ENCODE data around the gene CCHCR1.
A peak's percentile ranks its signal among the peaks of the same experiment; 100 is the strongest.

CCHCR1 gene

GRCh38 chr6:31178143-31179041 lies 20.8 kb upstream of the CCHCR1 start:
- TF ChIP-seq CTCF (IDR thresholded peaks at IDR 0.05; ENCODE audit: low read depth, low read length): no peak
- no peak overlapping the region for H3K4me3 ChIP-seq (replicated peaks in 1 of 2; ENCODE audit: low read depth in 2 of 2, low read length in 2 of 2)
- peak; percentile 28 to 48 for DNase-seq (ENCODE audit: low read depth in 2 of 2)

- peak; percentile 58 to 66 for DNase-seq (ENCODE audit: low read depth in 2 of 2)
- no peak for TF ChIP-seq CTCF (IDR thresholded peaks at IDR 0.05; ENCODE audit: low read depth, low read length)
- no peak overlapping the region for H3K4me3 ChIP-seq (replicated peaks in 1 of 2; ENCODE audit: low read depth in 2 of 2, low read length in 2 of 2)
These were observed 18.4 kb upstream of the CCHCR1 start for GRCh38 chr6:31175971-31176370.

- no peak for TF ChIP-seq CTCF (IDR thresholded peaks at IDR 0.05; ENCODE audit: low read depth, low read length)
These were observed 16.8 kb upstream of the CCHCR1 start for GRCh38 chr6:31174378-31174777.

GRCh38 chr6:31173406-31173805 lies 15.8 kb upstream of the CCHCR1 start:
- no peak overlapping the region for H3K4me3 ChIP-seq (replicated peaks in 1 of 2; ENCODE audit: low read depth in 2 of 2, low read length in 2 of 2)
- TF ChIP-seq CTCF (IDR thresholded peaks at IDR 0.05; ENCODE audit: low read depth, low read length): no peak
- DNase-seq (ENCODE audit: low read depth in 2 of 2): no peak

More at GRCh38 chr6:31174378-31174777, 16.8 kb upstream of the CCHCR1 start:
- H3K4me3 ChIP-seq (replicated peaks in 1 of 2; ENCODE audit: low read depth in 2 of 2, low read length in 2 of 2): no peak overlapping the region
- DNase-seq (ENCODE audit: low read depth in 2 of 2): no peak

- no peak for DNase-seq (ENCODE audit: low read depth in 2 of 2)
- H3K4me3 ChIP-seq (replicated peaks in 1 of 2; ENCODE audit: low read depth in 2 of 2, low read length in 2 of 2): no peak overlapping the region
- no peak for TF ChIP-seq CTCF (IDR thresholded peaks at IDR 0.05; ENCODE audit: low read depth, low read length)
These were observed 15.4 kb upstream of the CCHCR1 start for GRCh38 chr6:31172973-31173384.

- no peak for DNase-seq (ENCODE audit: low read depth in 2 of 2)
- no peak overlapping the region for H3K4me3 ChIP-seq (replicated peaks in 1 of 2; ENCODE audit: low read depth in 2 of 2, low read length in 2 of 2)
- TF ChIP-seq CTCF (IDR thresholded peaks at IDR 0.05; ENCODE audit: low read depth, low read length): no peak
These were observed 14.6 kb upstream of the CCHCR1 start for GRCh38 chr6:31171931-31172905.
